ENCODE data around the gene MFRP. TPM values are rescaled to one million over a fixed set of nuclear protein-coding genes. Genes with fewer than 3 reads are reported as not detected.

Gene MFRP
- polyA plus RNA-seq, 2 of the 4 experiments (the other 2 are of a cell fraction), result not detected

GRCh38 chr11:119310682-119311052 is 35.8 kb downstream of the MFRP start:
- ATAC-seq (no peak), DNase-seq (ENCODE audit: low read depth in 1 of 2, low spot score in 1 of 2) (no peak), FAIRE-seq (no peak)
- H3K4me2 ChIP-seq, result no peak overlapping the region
- ChIA-PET POLR2A (no interaction called here), CTCF (interaction anchor here (1.7 to 2.6 kb wide), 2 partner anchors 9 to 13 kb away, joined by 6 to 12 read pairs; no protein-coding TSS in a partner anchor)
- no peak overlapping the region for H3K4me3 ChIP-seq
- no peaks in the 10 kb centered on the region for H3K9me3 ChIP-seq
- no peak for TF ChIP-seq POLR2A (IDR thresholded peaks at IDR 0.05; ENCODE audit: low read length)
- no peak for TF ChIP-seq ESRRA (IDR thresholded peaks at IDR 0.05; ENCODE audit: borderline replicate concordance, low read length)
- no peak for TF ChIP-seq NPAS2 (CRISPR knock-in tag; IDR thresholded peaks at IDR 0.05; ENCODE audit: borderline replicate concordance)
- no peak for TF ChIP-seq ZC3H11A (IDR thresholded peaks at IDR 0.05)
- H3K4me1 ChIP-seq, result peaks cover 6% of the 10 kb centered on the region
- WGBS (ENCODE audit: missing lambda C conversion rate), result 91% methylated on average over 19 of the region's 20 CpGs
- no peak overlapping the region for H3K27ac ChIP-seq

- ChIA-PET POLR2A (interaction anchor here (0.5 kb wide), 1 partner anchor 225 kb away, joined by 6 read pairs; no protein-coding TSS in a partner anchor), CTCF (interaction anchor here (0.8 to 2.6 kb wide), 5 partner anchors 9 to 141 kb away, joined by 3 to 12 read pairs (median 4); partner anchors contain the start of genes CBL and NLRX1)
- ATAC-seq (no peak), FAIRE-seq (no peak), DNase-seq (ENCODE audit: low read depth in 1 of 2, low spot score in 1 of 2) (no peak)
- Histone ChIP-seq H3K9me3 (no peaks in the 10 kb centered on the region), H3K4me1 (peaks cover under 1% of the 10 kb centered on the region; the same call in 2 of the 3 replicates), H3K27ac (no peak overlapping the region), H3K4me2 (no peak overlapping the region), H3K4me3 (no peak overlapping the region)
- TF ChIP-seq CHD2 (IDR thresholded peaks at IDR 0.05; ENCODE audit: low read length, partially characterized antibody) (no peak), FOSL2 (IDR thresholded peaks at IDR 0.05) (no peak), FOSL2 (CRISPR knock-in tag; IDR thresholded peaks at IDR 0.05) (no peak), EHF (CRISPR knock-in tag; IDR thresholded peaks at IDR 0.05) (no peak), POLR2AphosphoS2 (conservative IDR thresholded peaks at IDR 0.05; ENCODE audit: low read length) (no peak), MAFK (IDR thresholded peaks at IDR 0.05; ENCODE audit: partially characterized antibody) (no peak), NPAS2 (CRISPR knock-in tag; IDR thresholded peaks at IDR 0.05; ENCODE audit: borderline replicate concordance) (no peak), ZC3H11A (IDR thresholded peaks at IDR 0.05) (no peak), SREBF2 (IDR thresholded peaks at IDR 0.05) (no peak), CBX8 (IDR thresholded peaks at IDR 0.05) (no peak), E2F6 (IDR thresholded peaks at IDR 0.05; ENCODE audit: borderline replicate concordance, low read depth) (no peak), TFCP2L1 (CRISPR knock-in tag; IDR thresholded peaks at IDR 0.05) (no peak), MAX (IDR thresholded peaks at IDR 0.05) (no peak), POLR2A (IDR thresholded peaks at IDR 0.05; ENCODE audit: low read length) (no peak), NFE2L2 (conservative IDR thresholded peaks at IDR 0.05; ENCODE audit: low read length) (no peak), EP300 (IDR thresholded peaks at IDR 0.05) (no peak), CHD4 (IDR thresholded peaks at IDR 0.05; ENCODE audit: borderline replicate concordance) (no peak)
- TF ChIP-seq, protein P1, sequence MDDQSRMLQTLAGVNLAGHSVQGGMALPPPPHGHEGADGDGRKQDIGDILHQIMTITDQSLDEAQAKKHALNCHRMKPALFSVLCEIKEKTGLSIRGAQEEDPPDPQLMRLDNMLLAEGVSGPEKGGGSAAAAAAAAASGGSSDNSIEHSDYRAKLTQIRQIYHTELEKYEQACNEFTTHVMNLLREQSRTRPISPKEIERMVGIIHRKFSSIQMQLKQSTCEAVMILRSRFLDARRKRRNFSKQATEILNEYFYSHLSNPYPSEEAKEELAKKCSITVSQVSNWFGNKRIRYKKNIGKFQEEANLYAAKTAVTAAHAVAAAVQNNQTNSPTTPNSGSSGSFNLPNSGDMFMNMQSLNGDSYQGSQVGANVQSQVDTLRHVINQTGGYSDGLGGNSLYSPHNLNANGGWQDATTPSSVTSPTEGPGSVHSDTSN (IDR thresholded peaks at IDR 0.05), result no peak
- TF ChIP-seq, protein P2, sequence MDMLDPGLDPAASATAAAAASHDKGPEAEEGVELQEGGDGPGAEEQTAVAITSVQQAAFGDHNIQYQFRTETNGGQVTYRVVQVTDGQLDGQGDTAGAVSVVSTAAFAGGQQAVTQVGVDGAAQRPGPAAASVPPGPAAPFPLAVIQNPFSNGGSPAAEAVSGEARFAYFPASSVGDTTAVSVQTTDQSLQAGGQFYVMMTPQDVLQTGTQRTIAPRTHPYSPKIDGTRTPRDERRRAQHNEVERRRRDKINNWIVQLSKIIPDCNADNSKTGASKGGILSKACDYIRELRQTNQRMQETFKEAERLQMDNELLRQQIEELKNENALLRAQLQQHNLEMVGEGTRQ (IDR thresholded peaks at IDR 0.05), result no peak
- WGBS (ENCODE audit: missing lambda C conversion rate), result 92% methylated on average over 12 of the region's 17 CpGs
Observed at GRCh38 chr11:119309953-119310681, 36.4 kb downstream of the MFRP start.

GRCh38 chr11:119309411-119309810 is 37.1 kb downstream of the MFRP start:
- ChIA-PET CTCF (interaction anchor here (0.8 to 6.9 kb wide), 8 partner anchors 10 to 141 kb away, joined by 3 to 43 read pairs (median 4); partner anchors contain the start of genes CBL and NLRX1), POLR2A (no interaction called here)
- no peak for TF ChIP-seq HOXB13 (CRISPR knock-in tag; IDR thresholded peaks at IDR 0.05; ENCODE audit: low read depth)
- TF ChIP-seq, protein P3, sequence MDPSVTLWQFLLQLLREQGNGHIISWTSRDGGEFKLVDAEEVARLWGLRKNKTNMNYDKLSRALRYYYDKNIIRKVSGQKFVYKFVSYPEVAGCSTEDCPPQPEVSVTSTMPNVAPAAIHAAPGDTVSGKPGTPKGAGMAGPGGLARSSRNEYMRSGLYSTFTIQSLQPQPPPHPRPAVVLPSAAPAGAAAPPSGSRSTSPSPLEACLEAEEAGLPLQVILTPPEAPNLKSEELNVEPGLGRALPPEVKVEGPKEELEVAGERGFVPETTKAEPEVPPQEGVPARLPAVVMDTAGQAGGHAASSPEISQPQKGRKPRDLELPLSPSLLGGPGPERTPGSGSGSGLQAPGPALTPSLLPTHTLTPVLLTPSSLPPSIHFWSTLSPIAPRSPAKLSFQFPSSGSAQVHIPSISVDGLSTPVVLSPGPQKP (IDR thresholded peaks at IDR 0.05; ENCODE audit: low read depth, low read length), result no peak
- no peak for TF ChIP-seq MYC (IDR thresholded peaks at IDR 0.05; ENCODE audit: borderline replicate concordance, low read length)
- no peak for TF ChIP-seq CHD2 (IDR thresholded peaks at IDR 0.05; ENCODE audit: low read length, partially characterized antibody)
- Histone ChIP-seq H3K27ac (no peak overlapping the region), H3K4me2 (no peak overlapping the region), H3K9me3 (no peaks in the 10 kb centered on the region), H3K4me3 (no peak overlapping the region), H3K4me1 (no peaks in the 10 kb centered on the region)
- FAIRE-seq (no peak), ATAC-seq (no peak), DNase-seq (ENCODE audit: low read depth in 1 of 2, low spot score in 1 of 2) (no peak)
- WGBS (ENCODE audit: missing lambda C conversion rate), result 92% methylated on average over 10 of the region's 11 CpGs

Data from A549 (cell line).